ENCODE results near the gene IKZF2. TPM values are rescaled to one million over a fixed set of nuclear protein-coding genes. Genes with fewer than 3 reads are reported as not detected.

IKZF2 gene
- total RNA-seq, 2 donors from 2014 or later: 4.5 to 4.8 TPM

- no peaks in the 10 kb centered on the region for H3K9me3 ChIP-seq
- TF ChIP-seq, protein P1, sequence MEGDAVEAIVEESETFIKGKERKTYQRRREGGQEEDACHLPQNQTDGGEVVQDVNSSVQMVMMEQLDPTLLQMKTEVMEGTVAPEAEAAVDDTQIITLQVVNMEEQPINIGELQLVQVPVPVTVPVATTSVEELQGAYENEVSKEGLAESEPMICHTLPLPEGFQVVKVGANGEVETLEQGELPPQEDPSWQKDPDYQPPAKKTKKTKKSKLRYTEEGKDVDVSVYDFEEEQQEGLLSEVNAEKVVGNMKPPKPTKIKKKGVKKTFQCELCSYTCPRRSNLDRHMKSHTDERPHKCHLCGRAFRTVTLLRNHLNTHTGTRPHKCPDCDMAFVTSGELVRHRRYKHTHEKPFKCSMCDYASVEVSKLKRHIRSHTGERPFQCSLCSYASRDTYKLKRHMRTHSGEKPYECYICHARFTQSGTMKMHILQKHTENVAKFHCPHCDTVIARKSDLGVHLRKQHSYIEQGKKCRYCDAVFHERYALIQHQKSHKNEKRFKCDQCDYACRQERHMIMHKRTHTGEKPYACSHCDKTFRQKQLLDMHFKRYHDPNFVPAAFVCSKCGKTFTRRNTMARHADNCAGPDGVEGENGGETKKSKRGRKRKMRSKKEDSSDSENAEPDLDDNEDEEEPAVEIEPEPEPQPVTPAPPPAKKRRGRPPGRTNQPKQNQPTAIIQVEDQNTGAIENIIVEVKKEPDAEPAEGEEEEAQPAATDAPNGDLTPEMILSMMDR (IDR thresholded peaks at IDR 0.05): no peak
- H3K36me3 ChIP-seq: no peaks in the 10 kb centered on the region
- no peak for DNase-seq
- H3K27ac ChIP-seq: no peak overlapping the region
- H3K4me3 ChIP-seq: no peak overlapping the region
- intact Hi-C loops (cut with DNase I): no loop called here
- no peaks in the 10 kb centered on the region for H3K27me3 ChIP-seq
- H3K4me1 ChIP-seq: no peaks in the 10 kb centered on the region
- no peak overlapping the region for H3K9ac ChIP-seq (ENCODE audit: low read depth in 2 of 2, low read length in 2 of 2)
These were observed 194.5 kb downstream of the IKZF2 start for GRCh38 chr2:212956665-212957607.

GRCh38 chr2:212953170-212953920 is 198.1 kb downstream of the IKZF2 start:
- H3K9ac ChIP-seq (ENCODE audit: low read depth in 2 of 2, low read length in 2 of 2): no peak overlapping the region
- TF ChIP-seq, protein P1 (IDR thresholded peaks at IDR 0.05): no peak
- DNase-seq: no peak
- no peaks in the 10 kb centered on the region for H3K27me3 ChIP-seq
- no peaks in the 10 kb centered on the region for H3K36me3 ChIP-seq
- intact Hi-C loops (cut with DNase I): no loop called here
- no peaks in the 10 kb centered on the region for H3K4me1 ChIP-seq
- H3K4me3 ChIP-seq: no peak overlapping the region
- no peaks in the 10 kb centered on the region for H3K9me3 ChIP-seq
- no peak overlapping the region for H3K27ac ChIP-seq

GRCh38 chr2:212949786-212950185 is 201.6 kb downstream of the IKZF2 start:
- intact Hi-C loops (cut with DNase I): no loop called here
- H3K4me1 ChIP-seq: no peaks in the 10 kb centered on the region
- H3K9ac ChIP-seq (ENCODE audit: low read depth in 2 of 2, low read length in 2 of 2): no peak overlapping the region
- H3K36me3 ChIP-seq: no peaks in the 10 kb centered on the region
- H3K27ac ChIP-seq: no peak overlapping the region
- no peaks in the 10 kb centered on the region for H3K27me3 ChIP-seq
- DNase-seq: no peak
- no peaks in the 10 kb centered on the region for H3K9me3 ChIP-seq
- no peak overlapping the region for H3K4me3 ChIP-seq
- TF ChIP-seq, protein P1 (IDR thresholded peaks at IDR 0.05): no peak

Other genes with a start within 250 kb of the IKZF2 start
- 10 to 100 TPM; 18.6 to 25.5 TPM for gene SPAG16, start 132.9 kb upstream of the IKZF2 start, total RNA-seq